ENCODE data around the gene DNAH12.
"Not testable (repeated sequence)": the region's sequence is repeated elsewhere in the genome, so short reads cannot be mapped to it uniquely, and the experiment has no call there.

The DNAH12 gene

DNA sequence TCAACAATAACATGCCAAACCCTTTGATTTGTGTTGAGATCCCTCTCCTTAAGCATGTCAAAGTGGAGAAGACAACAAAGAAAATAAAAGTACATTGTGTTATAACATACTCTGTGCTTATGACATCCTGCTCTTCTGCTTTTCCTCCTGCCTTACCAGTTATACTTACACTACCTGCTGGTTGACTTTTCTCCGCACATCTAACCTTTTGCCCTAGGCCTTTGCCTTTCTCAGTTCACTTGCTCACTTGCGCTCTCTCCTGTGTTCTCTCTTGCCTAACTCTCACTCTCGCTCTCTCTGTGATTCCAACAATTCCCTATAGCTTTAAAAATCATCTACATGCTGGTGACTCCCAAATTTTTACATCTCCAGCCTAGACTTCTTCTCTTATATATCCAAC, 5.7 kb downstream of the DNAH12 start:
- DNase-seq (ENCODE audit: low read depth) = no peak

- DNase-seq (ENCODE audit: low read depth) = no peak
Observed at GRCh38 chr3:57530071-57530608, 14.0 kb downstream of the DNAH12 start.

GRCh38 chr3:57518276-57518915, 25.7 kb downstream of the DNAH12 start:
- DNase-seq (ENCODE audit: low read depth) = no peak

- no peak for DNase-seq (ENCODE audit: low read depth)
Observed at GRCh38 chr3:57512166-57512565, 32.0 kb downstream of the DNAH12 start.

GRCh38 chr3:57505901-57506300, 38.2 kb downstream of the DNAH12 start:
- no peak for DNase-seq (ENCODE audit: low read depth)

DNA sequence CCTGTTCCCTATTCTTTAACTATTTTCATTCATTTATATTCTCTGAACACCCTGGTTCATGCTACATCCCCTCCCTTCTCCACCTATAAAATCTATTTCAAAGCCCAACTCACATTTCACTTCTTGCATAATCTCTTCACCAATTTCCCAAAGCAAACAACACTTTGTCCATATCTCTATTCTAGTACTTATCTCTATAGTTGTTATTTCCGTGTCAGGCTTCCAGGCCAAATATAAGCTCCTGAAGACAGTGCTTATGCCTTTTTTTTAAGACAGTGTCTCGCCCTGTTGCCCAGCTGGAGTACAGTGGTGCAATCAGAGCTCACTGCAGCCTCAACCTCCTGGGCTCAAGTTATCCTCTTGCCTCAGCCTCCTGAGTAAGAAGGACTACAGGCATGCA, 43.6 kb downstream of the DNAH12 start:
- no peak for DNase-seq (ENCODE audit: low read depth)

DNA sequence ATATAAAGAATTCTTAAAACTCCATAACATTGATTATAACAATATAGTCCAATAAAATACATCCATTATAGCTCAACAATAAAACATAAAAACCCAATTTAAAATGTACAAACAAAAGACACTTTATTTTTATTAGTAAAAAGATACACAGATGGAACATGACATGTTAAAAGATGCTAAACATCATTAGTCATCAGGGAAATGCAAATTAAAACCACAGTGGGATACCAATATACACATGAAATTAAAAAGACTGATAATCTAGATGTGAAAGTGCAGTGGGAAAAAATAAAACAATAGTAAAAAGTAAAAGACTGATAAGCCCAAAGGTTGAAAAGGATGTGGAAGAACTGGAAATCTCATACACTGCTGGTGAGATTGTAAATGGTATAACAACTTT, 46.2 kb downstream of the DNAH12 start:
- no peak for DNase-seq (ENCODE audit: low read depth)

GRCh38 chr3:57484563-57484962, 59.6 kb downstream of the DNAH12 start:
- DNase-seq (ENCODE audit: low read depth) = no peak

- not testable (repeated sequence) for DNase-seq (ENCODE audit: low read depth)
Observed at GRCh38 chr3:57477193-57477592, 67.0 kb downstream of the DNAH12 start.

GRCh38 chr3:57464801-57465200, 79.3 kb downstream of the DNAH12 start:
- no peak for DNase-seq (ENCODE audit: low read depth)

GRCh38 chr3:57464011-57464410, 80.1 kb downstream of the DNAH12 start:
- DNase-seq (ENCODE audit: low read depth) = no peak

- no peak for DNase-seq (ENCODE audit: low read depth)
Observed at GRCh38 chr3:57451150-57451846, 92.8 kb downstream of the DNAH12 start.

- DNase-seq (ENCODE audit: low read depth) = not testable (repeated sequence)
Observed at GRCh38 chr3:57449276-57449847, 94.8 kb downstream of the DNAH12 start.

DNA sequence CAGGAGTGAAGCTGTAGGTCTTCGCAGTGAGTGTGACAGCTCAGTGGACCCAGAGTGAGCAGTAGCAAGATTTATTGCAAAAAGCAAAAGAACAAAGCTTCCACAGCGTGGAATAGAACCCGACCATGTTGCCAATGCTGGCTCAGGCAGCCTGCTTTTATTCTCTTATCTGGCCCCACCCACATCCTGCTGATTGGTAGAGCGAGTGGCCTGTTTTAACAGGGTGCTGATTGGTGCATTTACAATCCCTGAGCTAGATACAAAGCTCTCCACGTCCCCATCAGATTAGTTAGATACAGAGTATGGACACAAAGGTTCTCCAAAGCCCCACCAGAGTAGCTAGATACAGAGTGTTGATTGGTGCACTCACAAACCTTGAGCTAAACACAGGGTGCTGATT, 95.7 kb downstream of the DNAH12 start:
- not testable (repeated sequence) for DNase-seq (ENCODE audit: low read depth)

- DNase-seq (ENCODE audit: low read depth) = no peak
Observed at GRCh38 chr3:57446318-57446841, 97.8 kb downstream of the DNAH12 start.

GRCh38 chr3:57444469-57444868, 99.7 kb downstream of the DNAH12 start:
- DNase-seq (ENCODE audit: low read depth) = no peak

DNA sequence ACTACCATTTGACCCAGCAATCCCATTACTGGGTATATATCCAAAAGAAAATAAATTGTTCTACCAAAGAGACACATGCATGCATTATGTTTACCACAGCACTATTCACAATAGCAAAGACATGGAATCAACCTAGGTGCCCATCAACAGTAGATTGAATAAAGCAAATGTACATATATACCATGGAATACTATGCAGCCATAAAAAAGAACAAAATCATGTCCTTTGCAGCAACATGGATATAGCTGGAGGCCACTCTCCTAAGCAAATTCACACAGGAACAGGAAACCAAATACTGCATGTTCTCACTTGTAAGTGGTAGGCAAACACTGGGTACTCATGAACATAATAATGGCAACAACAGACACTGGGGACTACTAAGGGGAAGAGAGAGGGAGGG, 104.0 kb downstream of the DNAH12 start:
- not testable (repeated sequence) for DNase-seq (ENCODE audit: low read depth)

DNA sequence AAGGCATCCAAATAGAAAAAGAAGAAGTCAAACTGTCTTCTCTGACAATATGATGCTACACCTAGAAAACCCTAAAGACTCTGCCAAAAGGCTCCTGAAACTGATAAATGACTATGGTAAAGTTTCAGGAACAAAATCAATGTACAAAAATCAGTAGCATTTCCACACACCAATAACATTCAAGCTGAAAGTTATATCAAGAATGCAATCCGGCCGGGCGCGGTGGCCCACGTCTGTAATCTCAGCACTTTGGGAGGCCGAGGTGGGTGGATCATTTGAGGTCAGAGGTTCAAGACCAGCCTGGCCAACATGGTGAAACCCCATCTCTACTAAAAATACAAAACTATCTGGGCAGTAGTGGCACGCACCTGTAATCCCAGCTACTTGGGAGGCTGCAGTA, 105.7 kb downstream of the DNAH12 start:
- DNase-seq (ENCODE audit: low read depth) = not testable (repeated sequence)

DNA sequence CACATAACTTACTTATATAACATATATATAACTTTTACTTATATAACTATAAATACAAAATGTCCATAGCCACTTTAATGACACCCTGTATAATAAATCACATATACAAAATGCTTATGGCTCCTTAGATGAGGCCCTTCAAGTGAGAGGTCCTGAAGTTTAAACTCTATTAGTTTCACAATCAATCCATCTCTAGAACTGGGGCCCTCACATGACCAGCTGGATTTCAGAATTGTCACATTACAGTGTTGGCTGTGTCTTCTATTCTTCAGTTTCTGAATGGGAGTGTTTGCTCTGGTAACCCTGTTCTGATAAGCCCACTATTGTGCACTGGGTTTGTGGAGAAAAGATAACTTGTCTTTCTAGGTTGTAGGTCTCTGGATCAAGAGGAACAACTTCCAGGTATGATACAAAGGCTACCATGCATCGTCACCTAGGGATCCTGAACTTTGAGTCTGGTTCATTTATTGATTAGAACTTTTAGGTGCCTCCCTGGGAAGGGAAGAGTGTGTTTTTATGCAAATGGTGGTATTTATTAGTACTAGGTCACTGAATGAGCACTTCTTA, 107.9 kb downstream of the DNAH12 start:
- no peak for DNase-seq (ENCODE audit: low read depth)

DNA sequence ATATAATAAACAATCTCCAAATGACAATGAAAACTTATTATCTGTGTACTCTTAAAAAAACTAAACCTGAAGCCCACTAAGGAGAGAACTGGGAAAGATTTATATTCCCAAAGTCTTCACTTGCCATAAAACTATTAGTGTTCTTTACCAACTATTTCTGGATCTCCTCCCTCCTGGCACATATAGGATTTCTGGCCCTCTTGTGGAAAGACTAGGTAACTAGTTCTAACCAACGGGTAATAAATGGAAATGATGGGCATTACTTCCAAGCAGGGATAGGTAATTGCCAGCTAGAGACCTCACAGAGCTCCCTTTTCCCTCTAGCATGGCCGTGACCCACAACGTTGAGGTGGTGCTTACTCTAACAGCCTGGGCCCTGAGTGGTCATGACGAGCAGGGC, 110.1 kb downstream of the DNAH12 start:
- no peak for DNase-seq (ENCODE audit: low read depth)

- no peak for DNase-seq (ENCODE audit: low read depth)
Observed at GRCh38 chr3:57423335-57423734, 120.8 kb downstream of the DNAH12 start.

DNA sequence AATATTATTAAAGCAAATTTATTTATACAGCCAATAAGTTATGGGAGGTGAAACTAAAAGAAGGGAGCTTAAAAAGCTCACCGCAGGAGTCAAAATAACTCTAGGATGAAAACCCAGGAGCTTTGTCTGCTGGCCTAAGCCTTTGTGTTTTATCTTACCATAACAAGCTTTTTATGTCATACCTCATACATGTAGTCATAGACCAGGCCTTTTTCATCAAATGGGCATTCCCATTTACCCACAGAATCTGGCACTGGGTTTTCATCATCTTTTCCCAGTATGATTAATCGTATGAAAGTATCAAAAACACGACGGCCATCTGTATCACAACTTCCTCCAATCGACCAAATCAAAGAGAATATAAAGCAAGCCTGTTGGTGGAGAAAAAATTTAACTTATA, 122.8 kb downstream of the DNAH12 start:
- no peak for DNase-seq (ENCODE audit: low read depth)

- no peak for DNase-seq (ENCODE audit: low read depth)
Observed at GRCh38 chr3:57420001-57420400, 124.1 kb downstream of the DNAH12 start.
